HCT116 (cell line): Measurements from ENCODE around the gene NCOA5. TPM values are rescaled to one million over a fixed set of nuclear protein-coding genes. Genes with fewer than 3 reads are reported as not detected.

Source experiments
- ATAC-seq: fragments of 200-7000 bp; cut with Tn5 transposase; 2 replicates; pipeline ENCODE4 v1.9.1; 2020; ENCODE audit warnings: mild to moderate bottlenecking, moderate library complexity
- BruUV-seq: library from RNA; stranded (reverse); fragments of 400-500 nt; replicated peaks from 2 replicates; lab custom pipeline; 2021; lab: Mats Ljungman, UMichigan
- CTCF ChIA-PET: fragments of 300-600 bp; sonication (Branson Sonifier 250); formaldehyde crosslinking; loops from one replicate; lab custom pipeline; 2021; ENCODE audit warnings: antibody characterized with exemption; lab: Charles Lee
- POLR2A ChIA-PET: fragments of 300-600, 350-600 bp; sonication (Branson Sonifier 250); formaldehyde crosslinking; loops from one replicate; lab custom pipeline; 2021; ENCODE audit warnings: antibody characterized with exemption; lab: Charles Lee
- RAD21 ChIA-PET, 2 experiments: fragments of 300-600 bp; sonication (Branson Sonifier 250); formaldehyde crosslinking; loops; one replicate each; lab custom pipeline; 2023; ENCODE audit warnings: low total read pairs in 2 of 2; ENCODE audit not compliant: uncharacterized antibody in 2 of 2, unreplicated experiment in 2 of 2, low non-redundant PET in 1 of 2; lab: Charles Lee
- DNase-seq: peaks from one replicate; pipeline ENCODE4 v3.0.0-alpha.2; 2010; ENCODE audit warnings: low read depth, low spot score
- H2AFZ ChIP-seq: fragments of 200-600 bp; shearing (Covaris generic), sonication (generic); 2 replicates; pipeline ENCODE4 v1.6.1; 2017; ENCODE audit warnings: low read depth, mixed run types, mixed read lengths, antibody characterized with exemption, low read length; ENCODE audit not compliant: poor library complexity, severe bottlenecking
- H3K27ac ChIP-seq: 2 replicates; pipeline ENCODE4 v1.5.1; 2012; ENCODE audit warnings: low read depth, low read length
- H3K27me3 ChIP-seq: fragments of 200-600 bp; sonication (generic); 2 replicates; pipeline ENCODE4 v1.6.1; 2016; ENCODE audit warnings: mixed run types, low read length, mixed read lengths; ENCODE audit not compliant: insufficient read depth
- H3K36me3 ChIP-seq, 2 experiments: fragments of 200-500 bp in 1 of 2; fragments of 200-600 bp in 1 of 2; sonication (Bioruptor generic) in 1 of 2; sonication (generic) in 1 of 2; 2 replicates each; pipeline versions ENCODE4 v1.5.1 to v1.6.1; 2014 to 2016; ENCODE audit warnings: low read length in 2 of 2, inconsistent platforms in 1 of 2, mixed read lengths in 1 of 2, mixed run types in 1 of 2; ENCODE audit not compliant: insufficient read depth in 2 of 2, control insufficient read depth in 1 of 2
- H3K4me1 ChIP-seq, 2 experiments: fragments of 200-600 bp in 1 of 2; sonication (generic) in 1 of 2; 2 replicates each; pipeline versions ENCODE4 v1.5.1 to v1.6.1; 2012 to 2017; ENCODE audit warnings: low read length in 2 of 2, inconsistent platforms in 1 of 2, mild to moderate bottlenecking in 1 of 2, mixed read lengths in 1 of 2, mixed run types in 1 of 2, moderate library complexity in 1 of 2; ENCODE audit not compliant: insufficient read depth in 2 of 2, control insufficient read depth in 1 of 2
- H3K4me2 ChIP-seq: fragments of 200-600 bp; sonication (generic); 2 replicates; pipeline ENCODE4 v1.6.1; 2017; ENCODE audit warnings: mixed run types, low read length, mixed read lengths
- H3K4me3 ChIP-seq, 2 experiments: fragments of 200-600 bp in 1 of 2; sonication (generic) in 1 of 2; replicated peaks in 1 of 2; 2 replicates each; pipeline ENCODE4 v1.5.1; 2011 to 2016; ENCODE audit warnings: low read length in 2 of 2, control low read depth in 1 of 2, low read depth in 1 of 2, mild to moderate bottlenecking in 1 of 2, mixed read lengths in 1 of 2, mixed run types in 1 of 2
- H3K79me2 ChIP-seq: fragments of 200-600 bp; sonication (generic); 2 replicates; pipeline ENCODE4 v1.6.1; 2017; ENCODE audit warnings: mild to moderate bottlenecking, mixed run types, low read length, moderate library complexity, mixed read lengths; ENCODE audit not compliant: insufficient read depth
- H3K9ac ChIP-seq: fragments of 200-600 bp; sonication (generic); 2 replicates; pipeline ENCODE4 v1.6.1; 2016; ENCODE audit warnings: low read length, mixed read lengths
- H3K9me2 ChIP-seq: fragments of 200-600 bp; sonication (generic), shearing (Covaris generic); 2 replicates; pipeline ENCODE4 v1.6.1; 2017; ENCODE audit warnings: mixed run types, mild to moderate bottlenecking, moderate library complexity; ENCODE audit not compliant: insufficient read depth
- H3K9me3 ChIP-seq, 2 experiments: fragments of 200-500 bp in 1 of 2; fragments of 200-600 bp in 1 of 2; sonication (Bioruptor generic) in 1 of 2; sonication (generic) in 1 of 2; 2 replicates each; pipeline ENCODE4 v1.6.1; 2014 to 2017; ENCODE audit warnings: low read length in 2 of 2, mixed read lengths in 2 of 2, inconsistent platforms in 1 of 2, low read depth in 1 of 2, mild to moderate bottlenecking in 1 of 2, mixed run types in 1 of 2, moderate library complexity in 1 of 2; ENCODE audit not compliant: control insufficient read depth in 1 of 2, insufficient read depth in 1 of 2
- H4K20me1 ChIP-seq: fragments of 200-600 bp; sonication (generic), shearing (Covaris generic); 2 replicates; pipeline ENCODE4 v1.6.1; 2017; ENCODE audit warnings: mixed run types, mild to moderate bottlenecking, moderate library complexity; ENCODE audit not compliant: insufficient read depth
- CBX3 ChIP-seq: IDR thresholded peaks from 2 replicates; pipeline ENCODE4 v1.6.1; 2012; ENCODE audit warnings: low read depth
- CEBPB ChIP-seq: IDR thresholded peaks from 2 replicates; pipeline ENCODE4 v1.6.1; 2012; ENCODE audit warnings: low read depth
- CTCF ChIP-seq, 3 experiments: fragments of 200-600 bp in 1 of 3; sonication (generic) in 1 of 3; IDR thresholded peaks in 2 of 3; conservative IDR thresholded peaks in 1 of 3; 2 replicates each; pipeline ENCODE4 v1.5.1; 2012 to 2017; ENCODE audit warnings: low read depth in 2 of 3, low read length in 2 of 3, antibody characterized with exemption in 1 of 3, borderline replicate concordance in 1 of 3, control low read depth in 1 of 3, mild to moderate bottlenecking in 1 of 3, mixed read lengths in 1 of 3, mixed run types in 1 of 3, moderate library complexity in 1 of 3; ENCODE audit not compliant: insufficient read depth in 1 of 3
- FOSL1 ChIP-seq: IDR thresholded peaks from 2 replicates; pipeline ENCODE4 v1.6.1; 2012; ENCODE audit warnings: low read depth
- MAX ChIP-seq: IDR thresholded peaks from 2 replicates; pipeline ENCODE4 v1.6.1; 2012
- POLR2A ChIP-seq: IDR thresholded peaks from 2 replicates; pipeline ENCODE4 v1.7.0; 2011; ENCODE audit warnings: borderline replicate concordance; ENCODE audit not compliant: insufficient read depth, insufficient read length; ENCODE audit errors: extremely low read depth
- POLR2AphosphoS5 ChIP-seq: IDR thresholded peaks from 2 replicates; pipeline ENCODE4 v1.6.1; 2011; ENCODE audit warnings: mild to moderate bottlenecking, low read depth, low read length, moderate library complexity
- REST ChIP-seq: IDR thresholded peaks from 2 replicates; pipeline ENCODE4 v1.6.1; 2012; ENCODE audit warnings: low read depth
- SIN3A ChIP-seq: IDR thresholded peaks from 2 replicates; pipeline ENCODE4 v1.6.1; 2012; ENCODE audit warnings: low read depth
- SP1 ChIP-seq: IDR thresholded peaks from 2 replicates; pipeline ENCODE4 v1.6.1; 2012; ENCODE audit warnings: low read depth
- SRF ChIP-seq: IDR thresholded peaks from 2 replicates; pipeline ENCODE4 v1.6.1; 2012; ENCODE audit warnings: low read depth
- YY1 ChIP-seq: IDR thresholded peaks from 2 replicates; pipeline ENCODE4 v1.6.1; 2011; ENCODE audit warnings: low read length, low read depth, moderate library complexity, mild to moderate bottlenecking; ENCODE audit not compliant: insufficient replicate concordance; ENCODE audit errors: extremely low read depth
- ZBTB33 ChIP-seq: IDR thresholded peaks from 2 replicates; pipeline ENCODE4 v1.6.1; 2011; ENCODE audit warnings: mild to moderate bottlenecking, low read length, moderate library complexity; ENCODE audit not compliant: insufficient replicate concordance; ENCODE audit errors: extremely low read depth
- ZNF274 ChIP-seq: fragments of 200-500 bp; sonication (Bioruptor generic); IDR thresholded peaks from 2 replicates; pipeline ENCODE4 v1.6.1; 2014; ENCODE audit warnings: mild to moderate bottlenecking, low read depth, low read length, inconsistent platforms
- intact Hi-C: fragments of 100-400 bp; cut with micrococcal nuclease; formaldehyde crosslinking; loops from 2 replicates; pipeline ENCODE4 v1.10.0; 2022
- total RNA-seq: library from RNA; stranded (reverse); gene quantifications from one replicate; pipeline ENCODE4 v1.2.1, GENCODE V29; 2021; ENCODE audit not compliant: unreplicated experiment

Gene NCOA5
- total RNA-seq, 1 experiment from 2014 or later: 31.6 TPM

GRCh38 chr20:46078954-46079353 lies 10.8 kb downstream of the NCOA5 start:
- H4K20me1 ChIP-seq: peaks cover 15% of the 10 kb centered on the region; the same call in 1 of the 2 replicates
- POLR2A ChIA-PET: no interaction called here

More at GRCh38 chr20:46078954-46079353, 10.8 kb downstream of the NCOA5 start:
- Histone ChIP-seq H3K4me2 (no peak overlapping the region), H3K9ac (no peak overlapping the region), H3K9me2 (no peaks in the 10 kb centered on the region), H3K4me3 (no peak overlapping the region), H2AFZ (no peak overlapping the region)
- DNase-seq: no peak
- CTCF ChIA-PET: no interaction called here
- intact Hi-C loops: no loop called here
- TF ChIP-seq CEBPB (no peak), SP1 (no peak), FOSL1 (no peak), SIN3A (no peak), CBX3 (no peak), REST (no peak), MAX (no peak), POLR2AphosphoS5 (no peak), YY1 (no peak), SRF (no peak), CTCF (IDR thresholded peaks at IDR 0.05 in 2 of 3, conservative IDR thresholded peaks at IDR 0.05 in 1 of 3; ENCODE audit: borderline replicate concordance in 1 of 3, insufficient read depth in 1 of 3, low read depth in 2 of 3, low read length in 2 of 3) (no peak), ZNF274 (no peak), ZBTB33 (no peak), POLR2A (no peak)
- TF ChIP-seq, all 23 proteins: peak for 0
- Histone ChIP-seq H3K9me3 (no peaks in the 10 kb centered on the region), H3K27ac (no peak overlapping the region), H3K36me3 (peaks cover 15 to 36% of the 10 kb centered on the region in 2 experiments; a peak in 3 of 4 replicates), H3K27me3 (no peaks in the 10 kb centered on the region), H3K79me2 (peaks cover 69% of the 10 kb centered on the region), H3K4me1 (no peaks in the 10 kb centered on the region)
- RAD21 ChIA-PET: no interaction called here
- ATAC-seq: no peak
- no TSS peak for BruUV-seq
